ENCODE data around the gene NSDHL. TPM values are rescaled to one million over a fixed set of nuclear protein-coding genes. Genes with fewer than 3 reads are reported as not detected.

The NSDHL gene
- total and polyA plus RNA-seq, 2 donors from 2014 or later: 14.3 to 30.9 TPM

GRCh38 chrX:152895724-152896420 lies 65.0 kb downstream of the NSDHL start:
- H3K9ac ChIP-seq (ENCODE audit: low read length in 3 of 3): no peak overlapping the region
- H3K27ac ChIP-seq (ENCODE audit: low read depth in 2 of 2, low read length in 2 of 2): no peak overlapping the region
- no peaks in the 10 kb centered on the region for H3K9me3 ChIP-seq (ENCODE audit: control insufficient read depth in 2 of 3, insufficient read depth in 1 of 3, low read length in 3 of 3)
- no peaks in the 10 kb centered on the region for H3K36me3 ChIP-seq (ENCODE audit: control insufficient read depth in 2 of 3, insufficient read depth in 3 of 3, low read length in 3 of 3)
- H3K27me3 ChIP-seq (ENCODE audit: control insufficient read depth, insufficient read depth, low read length): no peaks in the 10 kb centered on the region
- DNase-seq (peak in 1 of 5 donors; percentile 73), FAIRE-seq (no peak)
- intact Hi-C loops (cut with DNase I): no loop called here
- peaks cover 0 to 2% (median 0%) of the 10 kb centered on the region in 3 donors for H3K4me1 ChIP-seq (ENCODE audit: control insufficient read depth in 2 of 3, insufficient read depth in 2 of 3, low read depth in 1 of 3, low read length in 3 of 3)
- no peak for TF ChIP-seq CTCF (IDR thresholded peaks at IDR 0.05; ENCODE audit: borderline replicate concordance, extremely low read depth, insufficient read depth)
- no peak overlapping the region for H3K4me3 ChIP-seq (ENCODE audit: low read length in 3 of 3)

DNA sequence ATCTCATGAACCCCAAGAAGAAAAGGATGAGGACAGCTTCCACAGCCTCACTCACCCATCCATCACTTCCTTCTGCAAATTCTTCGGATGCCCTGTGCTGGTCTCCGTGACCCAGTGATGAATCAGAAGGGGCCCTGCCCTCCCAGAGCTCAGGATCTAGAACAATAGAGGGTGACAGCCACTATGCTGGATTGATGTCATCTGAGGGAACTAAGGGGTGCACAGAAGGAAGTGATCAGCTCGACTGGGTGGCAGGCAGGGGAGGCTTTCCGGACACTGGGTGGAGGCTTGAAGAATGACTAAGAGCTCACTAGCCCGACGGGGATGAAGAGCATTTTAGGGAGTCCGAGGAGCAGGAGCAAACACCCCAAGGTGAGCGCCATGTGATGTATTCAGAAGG lies 65.6 kb downstream of the NSDHL start:
- no peak overlapping the region for H3K27ac ChIP-seq (ENCODE audit: low read depth in 2 of 2, low read length in 2 of 2)
- no peaks in the 10 kb centered on the region for H3K9me3 ChIP-seq (ENCODE audit: control insufficient read depth in 2 of 3, insufficient read depth in 1 of 3, low read length in 3 of 3)
- intact Hi-C loops (cut with DNase I): no loop called here
- FAIRE-seq (no peak), DNase-seq (peak in 1 of 5 donors; percentile 28)
- no peak for TF ChIP-seq CTCF (IDR thresholded peaks at IDR 0.05; ENCODE audit: borderline replicate concordance, extremely low read depth, insufficient read depth)
- no peaks in the 10 kb centered on the region for H3K36me3 ChIP-seq (ENCODE audit: control insufficient read depth in 2 of 3, insufficient read depth in 3 of 3, low read length in 3 of 3)
- no peak overlapping the region for H3K4me3 ChIP-seq (ENCODE audit: low read length in 3 of 3)
- no peaks in the 10 kb centered on the region for H3K27me3 ChIP-seq (ENCODE audit: control insufficient read depth, insufficient read depth, low read length)
- H3K4me1 ChIP-seq (ENCODE audit: control insufficient read depth in 2 of 3, insufficient read depth in 2 of 3, low read depth in 1 of 3, low read length in 3 of 3): peaks cover 0 to 2% (median 0%) of the 10 kb centered on the region in 3 donors
- no peak overlapping the region for H3K9ac ChIP-seq (ENCODE audit: low read length in 3 of 3)

DNA sequence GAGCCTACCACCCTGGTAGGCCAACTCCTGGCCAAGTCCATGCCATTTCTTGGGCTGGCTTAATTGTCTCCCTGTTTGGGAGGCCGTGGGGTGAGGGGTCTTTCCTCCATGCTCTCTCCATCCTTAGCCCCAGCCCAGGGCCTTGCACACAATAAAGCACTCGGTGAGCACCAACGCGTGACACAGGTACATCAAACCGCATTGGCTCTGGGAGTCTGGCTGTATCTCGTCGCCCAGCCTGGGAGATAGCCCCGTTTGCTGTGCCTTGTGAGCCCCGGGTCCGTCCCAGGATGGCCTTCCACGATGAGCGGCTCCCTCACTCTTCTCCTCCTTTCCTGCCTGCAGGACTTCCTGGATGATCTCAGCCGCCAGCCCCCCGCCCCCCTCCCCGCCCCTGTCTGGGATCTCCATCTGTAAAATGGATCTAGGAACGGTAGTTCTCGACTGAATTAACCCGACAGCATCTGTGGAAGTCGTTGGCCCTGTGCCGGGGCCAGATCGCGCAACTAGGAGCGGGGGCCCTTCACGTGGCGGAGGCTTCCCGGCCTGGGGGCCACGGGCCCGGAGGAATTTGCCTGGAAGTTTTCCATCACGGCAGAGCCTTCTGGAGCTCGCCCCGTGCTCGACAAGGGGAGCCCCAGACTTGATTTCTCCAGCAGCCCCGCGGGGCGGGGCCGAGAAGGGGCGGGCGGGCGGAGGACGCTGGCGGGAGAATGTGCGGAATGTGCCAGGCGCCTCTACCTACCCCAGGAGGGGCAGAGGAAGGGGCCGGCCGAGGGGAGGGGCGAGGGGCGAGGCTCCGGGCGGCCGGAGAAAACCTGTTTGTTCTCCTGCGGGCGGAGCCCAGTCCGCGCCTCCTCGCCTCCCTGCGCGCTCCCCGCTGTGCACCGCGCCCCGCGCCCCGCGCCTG lies 66.6 kb downstream of the NSDHL start, which contains the start of gene ZNF185:
TSS of gene ZNF185 (plus strand) at position 846 of the 910 bp plus-strand sequence. CDS start 16,423 bp downstream, outside the sequence.
- no peaks in the 10 kb centered on the region for H3K36me3 ChIP-seq (ENCODE audit: control insufficient read depth in 2 of 3, insufficient read depth in 3 of 3, low read length in 3 of 3)
- DNase-seq (peak; percentile 74 to 88 (median 86)), FAIRE-seq (no peak)
- peaks cover 0 to 2% (median 0%) of the 10 kb centered on the region in 3 donors for H3K4me1 ChIP-seq (ENCODE audit: control insufficient read depth in 2 of 3, insufficient read depth in 2 of 3, low read depth in 1 of 3, low read length in 3 of 3)
- no peaks in the 10 kb centered on the region for H3K9me3 ChIP-seq (ENCODE audit: control insufficient read depth in 2 of 3, insufficient read depth in 1 of 3, low read length in 3 of 3)
- no peaks in the 10 kb centered on the region for H3K27me3 ChIP-seq (ENCODE audit: control insufficient read depth, insufficient read depth, low read length)
- no peak for TF ChIP-seq CTCF (IDR thresholded peaks at IDR 0.05; ENCODE audit: borderline replicate concordance, extremely low read depth, insufficient read depth)
- peak within 1 kb of the TSS; percentile 12 to 57 (median 16) for H3K4me3 ChIP-seq (ENCODE audit: low read length in 3 of 3)
- H3K9ac ChIP-seq (ENCODE audit: low read length in 3 of 3): no peak within 1 kb of the TSS
- H3K27ac ChIP-seq (ENCODE audit: low read depth in 2 of 2, low read length in 2 of 2): no peak within 1 kb of the TSS
- intact Hi-C loops (cut with DNase I): no loop called here

Measured in kidney (tissue), 14 donors.